Left lung (tissue), 10 donors: Measurements from ENCODE around the gene THOC7. TPM values are rescaled to one million over a fixed set of nuclear protein-coding genes. Genes with fewer than 3 reads are reported as not detected.

ENCODE experiments used
- ATAC-seq: fragments of 200-7000 bp; cut with Tn5 transposase; one replicate; pipeline ENCODE4 v1.9.1; 2020; ENCODE audit warnings: moderate library complexity
- DNase-seq, 4 donors: peaks; one replicate each; pipeline ENCODE4 v3.0.0-alpha.2; 2013 to 2020
- H3K27ac ChIP-seq, 2 donors: fragments of 200-600 bp; sonication (generic) in 1 of 2; one replicate each; pipeline versions ENCODE4 v1.5.0 to v1.8.0; 2020 to 2021
- H3K27me3 ChIP-seq, 2 donors: fragments of 200-600 bp; sonication (generic) in 1 of 2; one replicate each; pipeline versions ENCODE4 v1.5.0 to v1.8.0; 2020 to 2021
- H3K36me3 ChIP-seq, 2 donors: fragments of 200-600 bp; sonication (generic) in 1 of 2; one replicate each; pipeline versions ENCODE4 v1.5.0 to v1.8.0; 2020 to 2021
- H3K4me1 ChIP-seq, 2 donors: fragments of 200-600 bp; one replicate each; pipeline ENCODE4 v1.8.0; 2021
- H3K4me3 ChIP-seq, 2 donors: fragments of 200-600 bp; sonication (generic) in 1 of 2; one replicate each; pipeline versions ENCODE4 v1.5.0 to v1.8.0; 2020 to 2021; ENCODE audit warnings: mild to moderate bottlenecking in 1 of 2
- H3K9me3 ChIP-seq, 2 donors: fragments of 200-600 bp; sonication (generic) in 1 of 2; one replicate each; pipeline versions ENCODE4 v1.5.0 to v1.8.0; 2020 to 2021
- intact Hi-C, 2 donors: fragments of 100-400 bp; cut with DNase I; formaldehyde crosslinking; loops; one replicate each; pipeline versions ENCODE4 v1.11.2 to v1.14.2; 2022
- polyA plus RNA-seq, 6 donors: library from polyadenylated mRNA; unstranded; fragments of 120-200 nt; gene quantifications; one replicate each; pipeline ENCODE4 v1.2.1, GENCODE V29; 2013; ENCODE audit not compliant: insufficient read length in 6 of 6
- total RNA-seq, 2 donors: library from RNA; stranded (reverse); fragmentation: NEBNext Ultra II Directional; extraction: Animal tissue kit (Norgen Biotek cat#: 25700); gene quantifications; one replicate each; pipeline ENCODE4 v1.2.1, GENCODE V29; 2021
- TF ChIP-seq, protein P1 (sequence below), 2 donors: fragments of 200-600 bp; sonication (generic) in 1 of 2; IDR thresholded peaks; one replicate each; pipeline versions ENCODE4 v1.5.0 to v1.8.0; 2021; ENCODE audit warnings: antibody characterized with exemption in 2 of 2
- donor health status: DM: no; HTN: yes; CAD: no.
- donor health status: DM: no; HTN: no; CAD: no.

Gene THOC7
- total and polyA plus RNA-seq, 8 donors, result 46.7 to 80.2 (median 75.6) TPM

DNA sequence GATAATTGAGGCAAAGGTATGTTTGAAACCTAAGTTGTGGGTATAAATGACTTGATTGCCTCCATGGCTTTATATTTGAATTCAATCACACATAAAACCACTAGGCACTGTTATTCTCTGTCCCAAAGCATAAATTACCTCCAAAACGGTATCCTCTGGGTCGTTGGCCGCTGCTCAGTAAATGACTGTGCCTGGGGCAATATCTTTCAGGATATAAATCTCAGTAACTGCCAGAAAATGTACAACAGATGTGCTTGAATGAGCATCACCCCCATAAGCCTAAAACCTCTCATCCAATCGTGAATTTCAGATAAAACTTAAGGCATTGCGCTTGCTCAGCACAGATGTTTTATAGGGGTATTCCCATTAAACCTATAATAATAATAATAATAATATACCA, 63.5 kb downstream of the THOC7 start:
- H3K9me3 ChIP-seq, result no peaks in the 10 kb centered on the region
- no peaks in the 10 kb centered on the region for H3K4me1 ChIP-seq
- no peak for DNase-seq
- no peak overlapping the region for H3K4me3 ChIP-seq
- no peak for ATAC-seq
- TF ChIP-seq, protein P1, sequence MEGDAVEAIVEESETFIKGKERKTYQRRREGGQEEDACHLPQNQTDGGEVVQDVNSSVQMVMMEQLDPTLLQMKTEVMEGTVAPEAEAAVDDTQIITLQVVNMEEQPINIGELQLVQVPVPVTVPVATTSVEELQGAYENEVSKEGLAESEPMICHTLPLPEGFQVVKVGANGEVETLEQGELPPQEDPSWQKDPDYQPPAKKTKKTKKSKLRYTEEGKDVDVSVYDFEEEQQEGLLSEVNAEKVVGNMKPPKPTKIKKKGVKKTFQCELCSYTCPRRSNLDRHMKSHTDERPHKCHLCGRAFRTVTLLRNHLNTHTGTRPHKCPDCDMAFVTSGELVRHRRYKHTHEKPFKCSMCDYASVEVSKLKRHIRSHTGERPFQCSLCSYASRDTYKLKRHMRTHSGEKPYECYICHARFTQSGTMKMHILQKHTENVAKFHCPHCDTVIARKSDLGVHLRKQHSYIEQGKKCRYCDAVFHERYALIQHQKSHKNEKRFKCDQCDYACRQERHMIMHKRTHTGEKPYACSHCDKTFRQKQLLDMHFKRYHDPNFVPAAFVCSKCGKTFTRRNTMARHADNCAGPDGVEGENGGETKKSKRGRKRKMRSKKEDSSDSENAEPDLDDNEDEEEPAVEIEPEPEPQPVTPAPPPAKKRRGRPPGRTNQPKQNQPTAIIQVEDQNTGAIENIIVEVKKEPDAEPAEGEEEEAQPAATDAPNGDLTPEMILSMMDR (IDR thresholded peaks at IDR 0.05), result no peak
- no peaks in the 10 kb centered on the region for H3K27me3 ChIP-seq
- intact Hi-C loops, result no loop called here
- no peak overlapping the region for H3K27ac ChIP-seq
- H3K36me3 ChIP-seq, result no peaks in the 10 kb centered on the region

DNA sequence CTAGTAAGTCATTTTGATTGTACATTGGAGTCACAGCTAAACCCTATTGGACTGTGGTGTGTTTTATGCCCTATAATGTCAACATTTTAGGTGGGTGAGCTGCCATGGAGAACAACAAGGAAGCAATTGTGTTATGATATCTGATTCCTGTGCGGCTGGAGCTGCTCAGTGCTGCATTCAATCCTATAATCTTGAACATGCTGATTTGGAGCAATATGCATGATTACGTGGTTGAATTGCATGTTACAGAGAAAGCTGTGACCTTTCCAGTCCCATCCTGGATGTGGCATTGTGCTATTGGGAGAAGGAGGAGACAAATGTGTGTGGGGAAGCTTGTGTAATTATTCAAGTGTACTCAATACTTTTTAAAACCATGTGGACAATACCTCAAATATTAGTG, 64.7 kb downstream of the THOC7 start:
- Histone ChIP-seq H3K9me3 (no peaks in the 10 kb centered on the region), H3K27ac (no peak overlapping the region), H3K36me3 (no peaks in the 10 kb centered on the region), H3K4me1 (no peaks in the 10 kb centered on the region), H3K27me3 (no peaks in the 10 kb centered on the region), H3K4me3 (no peak overlapping the region)
- ATAC-seq (no peak), DNase-seq (no peak)
- TF ChIP-seq, protein P1 (IDR thresholded peaks at IDR 0.05), result no peak
- intact Hi-C loops, result no loop called here

DNA sequence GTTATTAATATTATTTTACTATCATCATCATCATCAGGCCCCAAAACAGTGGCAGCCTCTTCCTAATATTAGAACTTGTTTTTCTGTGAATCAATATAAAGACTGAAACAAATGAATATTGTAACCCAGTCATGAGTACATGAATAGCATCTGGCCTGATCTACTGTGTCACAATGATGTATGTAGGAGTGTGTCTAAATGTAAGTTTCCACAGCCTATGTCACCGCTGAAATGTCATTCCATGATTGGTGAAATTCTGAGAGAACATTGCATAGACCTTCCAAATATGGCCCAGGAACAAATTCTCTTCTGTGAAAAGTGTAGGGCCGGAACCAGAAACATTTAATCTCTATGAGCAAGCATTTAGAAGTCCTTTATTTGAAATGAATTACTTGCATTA, 65.1 kb downstream of the THOC7 start:
- ATAC-seq, result no peak
- Histone ChIP-seq H3K36me3 (no peaks in the 10 kb centered on the region), H3K27ac (no peak overlapping the region), H3K27me3 (no peaks in the 10 kb centered on the region), H3K4me1 (no peaks in the 10 kb centered on the region), H3K4me3 (no peak overlapping the region), H3K9me3 (no peaks in the 10 kb centered on the region)
- intact Hi-C loops, result no loop called here
- TF ChIP-seq, protein P1 (IDR thresholded peaks at IDR 0.05), result no peak
- DNase-seq, result no peak

DNA sequence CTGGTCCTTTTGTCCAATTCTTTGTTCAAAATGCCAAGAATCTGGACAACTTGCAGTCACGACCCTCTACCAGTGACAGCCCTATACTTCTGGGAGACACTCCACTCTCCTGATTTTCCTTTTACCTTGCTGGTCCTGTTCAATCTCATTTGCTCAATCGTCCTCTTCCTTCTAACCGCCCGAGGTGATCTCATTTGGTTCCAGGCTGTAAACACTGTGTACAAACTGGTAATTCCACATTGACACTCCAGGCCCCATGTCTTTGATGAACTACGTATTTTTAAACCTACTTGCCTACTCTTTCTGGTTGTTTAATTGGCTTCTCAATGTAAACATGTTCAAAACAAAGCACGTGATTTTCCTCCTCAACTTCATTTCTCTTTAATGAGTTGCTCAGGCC, 68.2 kb downstream of the THOC7 start:
- Histone ChIP-seq H3K27ac (no peak overlapping the region), H3K4me1 (no peaks in the 10 kb centered on the region), H3K9me3 (no peaks in the 10 kb centered on the region), H3K27me3 (no peaks in the 10 kb centered on the region), H3K36me3 (no peaks in the 10 kb centered on the region), H3K4me3 (no peak overlapping the region)
- no peak for DNase-seq
- intact Hi-C loops, result no loop called here
- TF ChIP-seq, protein P1 (IDR thresholded peaks at IDR 0.05), result no peak
- ATAC-seq, result no peak

DNA sequence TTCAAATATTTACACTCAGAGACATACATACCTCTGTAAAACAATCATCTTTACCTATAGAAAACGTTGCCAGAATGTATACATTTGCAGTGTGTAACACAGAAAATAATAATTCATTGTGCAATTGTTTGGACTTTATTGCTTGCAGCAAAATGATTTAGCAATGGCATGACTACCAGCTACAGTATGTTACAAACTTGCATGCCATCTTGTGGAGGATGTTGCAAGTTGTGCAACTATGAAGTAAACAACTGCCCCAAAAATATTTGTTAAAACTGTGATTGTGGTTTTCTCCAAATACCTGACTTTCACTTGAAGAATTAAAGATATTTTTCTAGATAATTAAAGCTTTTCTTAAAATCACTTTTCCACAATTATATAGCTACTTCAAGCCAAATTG, 71.6 kb downstream of the THOC7 start:
- H3K9me3 ChIP-seq, result no peaks in the 10 kb centered on the region
- H3K4me1 ChIP-seq, result no peaks in the 10 kb centered on the region
- no peak overlapping the region for H3K27ac ChIP-seq
- H3K27me3 ChIP-seq, result no peaks in the 10 kb centered on the region
- intact Hi-C loops, result no loop called here
- DNase-seq, result peak in 1 of 4 donors; percentile 10
- no peak overlapping the region for H3K4me3 ChIP-seq
- no peaks in the 10 kb centered on the region for H3K36me3 ChIP-seq
- ATAC-seq, result peak; percentile 41
- TF ChIP-seq, protein P1 (IDR thresholded peaks at IDR 0.05), result no peak

Other genes with a start within 250 kb of the THOC7 start
- gene SNTN, start 211.1 kb downstream of the THOC7 start, total RNA-seq, result 1 to 10 TPM in 1 of 2 donors, not detected in 1; 9.6 TPM
- gene SNTN, start 211.1 kb downstream of the THOC7 start, polyA plus RNA-seq, result 10 to 100 TPM in 4 of 6 donors, 1 to 10 TPM in 2; 1.7 to 17.8 (median 12.2) TPM
- not detected for gene C3orf49, start 44.5 kb downstream of the THOC7 start, total RNA-seq
- gene C3orf49, start 44.5 kb downstream of the THOC7 start, polyA plus RNA-seq, result 1 to 10 TPM in 3 of 6 donors, under 1 TPM in 3; 0.66 to 1.3 (median 1.0) TPM
- gene ATXN7, start 62 bp upstream of the THOC7 start, total RNA-seq, result 10 to 100 TPM; 23.4 to 32.5 TPM
- 10 to 100 TPM; 23.5 to 29.4 (median 26.0) TPM for gene ATXN7, start 62 bp upstream of the THOC7 start, polyA plus RNA-seq
- not detected for gene SCAANT1, start 48.6 kb upstream of the THOC7 start, total RNA-seq
- gene SCAANT1, start 48.6 kb upstream of the THOC7 start, polyA plus RNA-seq, result 1 to 10 TPM in 5 of 6 donors, not detected in 1; 1.1 to 2.7 (median 1.7) TPM
- gene PSMD6, start 159.7 kb upstream of the THOC7 start, total RNA-seq, result 10 to 100 TPM; 48.8 to 70.9 TPM
- gene PSMD6, start 159.7 kb upstream of the THOC7 start, polyA plus RNA-seq, result 100 to 1,000 TPM in 1 of 6 donors, 10 to 100 TPM in 5; 87.4 to 104 (median 96.4) TPM